ENCODE results near the gene CDH26. TPM values are rescaled to one million over a fixed set of nuclear protein-coding genes. Genes with fewer than 3 reads are reported as not detected.

CDH26 gene
- total and polyA plus RNA-seq, 2 donors (not counting 3 experiments of a cell fraction or from before 2014, with no cell fraction given), result 0.01 TPM; not detected in 1

GRCh38 chr20:59945731-59946130, 12.5 kb upstream of the CDH26 start:
- no peak overlapping the region for H2AFZ ChIP-seq (ENCODE audit: low read depth, low read length)
- H3K27ac ChIP-seq (ENCODE audit: insufficient read depth, low read depth, low read length), result no peak overlapping the region
- no peak overlapping the region for H3K9ac ChIP-seq (replicated peaks; ENCODE audit: extremely low read depth, insufficient read depth, low read length)
- H3K9me1 ChIP-seq (replicated peaks; ENCODE audit: control insufficient read depth, extremely low read depth, insufficient read depth, low read length), result no peaks in the 10 kb centered on the region
- H3K36me3 ChIP-seq (ENCODE audit: control insufficient read depth in 2 of 2, extremely low read depth in 1 of 2, insufficient read depth in 2 of 2, low read length in 2 of 2), result peaks cover 5 to 8% of the 10 kb centered on the region in 2 experiments
- dilution Hi-C loops (cut with MboI; ENCODE audit: extremely low pct_ligation_motif_present, low sequenced_read_pairs) (no loop called here), intact Hi-C loops (cut with micrococcal nuclease) (loop anchor here (10.0 kb wide), 1 partner anchor 931 kb away; the partner anchor contains the start of gene TUBB1)
- peaks cover 9% of the 10 kb centered on the region for H3K4me1 ChIP-seq (ENCODE audit: control insufficient read depth, extremely low read depth, insufficient read depth, low read length)
- CTCF ChIA-PET, result interaction anchor here (1.0 to 2.9 kb wide), 4 partner anchors 8 to 1950 kb away, joined by 3 to 14 read pairs (median 6); partner anchors contain the start of gene SYCP2
- H3K4me3 ChIP-seq (replicated peaks in 1 of 3; ENCODE audit: insufficient read depth in 1 of 3, low read depth in 1 of 3, low read length in 3 of 3), result no peak overlapping the region
- H3K9me3 ChIP-seq (replicated peaks; ENCODE audit: control insufficient read depth, insufficient read depth, low read length), result no peaks in the 10 kb centered on the region
- POLR2A ChIA-PET, result no interaction called here
- no peaks in the 10 kb centered on the region for H4K20me1 ChIP-seq (replicated peaks; ENCODE audit: control insufficient read depth, extremely low read depth, insufficient read depth, low read length)
- no peaks in the 10 kb centered on the region for H3K79me2 ChIP-seq (ENCODE audit: control insufficient read depth, insufficient read depth, low read length)
- H3K4me2 ChIP-seq (ENCODE audit: insufficient read depth, low read length), result no peak overlapping the region
- no TSS peak for BruUV-seq (replicated peaks)
- no peak for TF ChIP-seq EZH2 (IDR thresholded peaks at IDR 0.05; ENCODE audit: borderline replicate concordance, low read depth, low read length, severe bottlenecking)
- TF ChIP-seq FOS (IDR thresholded peaks at IDR 0.05; ENCODE audit: borderline replicate concordance, insufficient read depth, low read length), result no peak
- TF ChIP-seq MAX (IDR thresholded peaks at IDR 0.05; ENCODE audit: insufficient read depth, insufficient read length), result no peak
- TF ChIP-seq GATA2 (IDR thresholded peaks at IDR 0.05; ENCODE audit: insufficient read depth, insufficient read length, low read depth, low read length), result no peak
- no peak for TF ChIP-seq POLR2A (IDR thresholded peaks at IDR 0.05; ENCODE audit: low read depth, low read length)
- no peak for DNase-seq (ENCODE audit: low read depth, low spot score)
- no peaks in the 10 kb centered on the region for H3K27me3 ChIP-seq (ENCODE audit: control insufficient read depth in 2 of 2, insufficient read depth in 2 of 2, low read length in 2 of 2)
- FAIRE-seq, result no peak

- POLR2A ChIA-PET, result no interaction called here
- no peak overlapping the region for H3K4me3 ChIP-seq (replicated peaks in 1 of 3; ENCODE audit: insufficient read depth in 1 of 3, low read depth in 1 of 3, low read length in 3 of 3)
- dilution Hi-C loops (cut with MboI; ENCODE audit: extremely low pct_ligation_motif_present, low sequenced_read_pairs) (no loop called here), intact Hi-C loops (cut with micrococcal nuclease) (loop anchor here (10.0 kb wide), 1 partner anchor 933 kb away; the partner anchor contains the start of gene TUBB1)
- no peak for DNase-seq (ENCODE audit: low read depth, low spot score)
- no peaks in the 10 kb centered on the region for H3K9me3 ChIP-seq (replicated peaks; ENCODE audit: control insufficient read depth, insufficient read depth, low read length)
- no peak for FAIRE-seq
- H3K27me3 ChIP-seq (ENCODE audit: control insufficient read depth in 2 of 2, insufficient read depth in 2 of 2, low read length in 2 of 2), result no peaks in the 10 kb centered on the region
- H3K36me3 ChIP-seq (ENCODE audit: control insufficient read depth in 2 of 2, extremely low read depth in 1 of 2, insufficient read depth in 2 of 2, low read length in 2 of 2), result peaks cover 5 to 8% of the 10 kb centered on the region in 2 experiments
- TF ChIP-seq JUN (IDR thresholded peaks at IDR 0.05; ENCODE audit: borderline replicate concordance, insufficient read depth, insufficient read length, low read depth) (no peak), POLR2AphosphoS5 (IDR thresholded peaks at IDR 0.05; ENCODE audit: insufficient read depth, low read depth, low read length) (no peak), MAX (IDR thresholded peaks at IDR 0.05; ENCODE audit: insufficient read depth, insufficient read length) (no peak), POLR2A (IDR thresholded peaks at IDR 0.05; ENCODE audit: low read depth, low read length) (no peak), CTCF (IDR thresholded peaks at IDR 0.05; ENCODE audit: extremely low read depth in 1 of 2, insufficient read depth in 1 of 2, low read depth in 1 of 2, low read length in 2 of 2) (no peak), EZH2 (IDR thresholded peaks at IDR 0.05; ENCODE audit: borderline replicate concordance, low read depth, low read length, severe bottlenecking) (no peak), GATA2 (IDR thresholded peaks at IDR 0.05; ENCODE audit: insufficient read depth, insufficient read length, low read depth, low read length) (no peak), FOS (IDR thresholded peaks at IDR 0.05; ENCODE audit: borderline replicate concordance, insufficient read depth, low read length) (no peak), MYC (IDR thresholded peaks at IDR 0.05; ENCODE audit: low read depth, low read length) (no peak)
- no peak overlapping the region for H2AFZ ChIP-seq (ENCODE audit: low read depth, low read length)
- no peaks in the 10 kb centered on the region for H3K79me2 ChIP-seq (ENCODE audit: control insufficient read depth, insufficient read depth, low read length)
- no peak overlapping the region for H3K27ac ChIP-seq (ENCODE audit: insufficient read depth, low read depth, low read length)
- H3K4me2 ChIP-seq (ENCODE audit: insufficient read depth, low read length), result no peak overlapping the region
- CTCF ChIA-PET, result interaction anchor here (2.0 to 4.6 kb wide), 3 partner anchors 8 to 1949 kb away, joined by 9 to 28 read pairs (median 18); partner anchors contain the start of gene SYCP2
- H3K9ac ChIP-seq (replicated peaks; ENCODE audit: extremely low read depth, insufficient read depth, low read length), result no peak overlapping the region
- no TSS peak for BruUV-seq (replicated peaks)
- H3K9me1 ChIP-seq (replicated peaks; ENCODE audit: control insufficient read depth, extremely low read depth, insufficient read depth, low read length), result no peaks in the 10 kb centered on the region
- H3K4me1 ChIP-seq (ENCODE audit: control insufficient read depth, extremely low read depth, insufficient read depth, low read length), result no peaks in the 10 kb centered on the region
- no peaks in the 10 kb centered on the region for H4K20me1 ChIP-seq (replicated peaks; ENCODE audit: control insufficient read depth, extremely low read depth, insufficient read depth, low read length)
Observed at GRCh38 chr20:59947376-59947775, 10.8 kb upstream of the CDH26 start.

Measured in endothelial cell of umbilical vein (primary cell).